HepG2 (cell line): ENCODE data around the gene AMBRA1. TPM values are rescaled to one million over a fixed set of nuclear protein-coding genes. Genes with fewer than 3 reads are reported as not detected.

Experiments used
- ARNTL ChIP-seq: sonication (generic); formaldehyde crosslinking; IDR thresholded peaks from 2 replicates; pipeline ENCODE4 v1.4.0; 2020; ENCODE audit warnings: mild to moderate bottlenecking, missing genetic modification reagents
- BORCS8-MEF2B ChIP-seq: sonication (generic); formaldehyde crosslinking; IDR thresholded peaks from 2 replicates; pipeline ENCODE4 v1.8.0; 2022; ENCODE audit warnings: mild to moderate bottlenecking, missing genetic modification reagents
- DRAP1 ChIP-seq: IDR thresholded peaks from 2 replicates; pipeline ENCODE4 v1.6.1; 2016; ENCODE audit warnings: missing genetic modification reagents, missing compliant biosample characterization
- DZIP1 ChIP-seq: sonication (generic); formaldehyde crosslinking; IDR thresholded peaks from 2 replicates; pipeline ENCODE4 v1.5.0; 2020; ENCODE audit warnings: mild to moderate bottlenecking, missing genetic modification reagents
- HNRNPH1 ChIP-seq: fragments of 200-400 bp; formaldehyde crosslinking; optimal IDR thresholded peaks from 2 replicates; pipeline ENCODE3; 2017; ENCODE audit warnings: mild to moderate bottlenecking, low read depth, low read length
- IRF9 ChIP-seq: sonication (generic); formaldehyde crosslinking; IDR thresholded peaks from 2 replicates; pipeline ENCODE4 v1.8.0; 2022; ENCODE audit warnings: missing genetic modification reagents, mild to moderate bottlenecking, borderline replicate concordance
- KDM5B ChIP-seq: sonication (generic); formaldehyde crosslinking; IDR thresholded peaks from 2 replicates; pipeline ENCODE4 v1.4.0; 2020; ENCODE audit warnings: missing genetic modification reagents, mild to moderate bottlenecking, borderline replicate concordance
- LCORL ChIP-seq, 2 experiments: fragments of 450-650 bp in 1 of 2; sonication (generic) in 1 of 2; formaldehyde crosslinking in 1 of 2; IDR thresholded peaks; 2 replicates each; pipeline versions ENCODE4 v1.5.0 to v1.6.1; 2017 to 2020; ENCODE audit warnings: antibody characterized with exemption in 1 of 2, missing genetic modification reagents in 1 of 2
- MBNL3 ChIP-seq: fragments of 250-450 bp; sonication (Bioruptor Pico); conservative IDR thresholded peaks from 2 replicates; pipeline ENCODE4 v1.8.0; 2022; ENCODE audit warnings: mild to moderate bottlenecking, inconsistent platforms
- MTF2 ChIP-seq: sonication (generic); formaldehyde crosslinking; IDR thresholded peaks from 2 replicates; pipeline ENCODE4 v1.5.0; 2020; ENCODE audit warnings: missing genetic modification reagents, borderline replicate concordance
- MYNN ChIP-seq: sonication (generic); formaldehyde crosslinking; IDR thresholded peaks from 2 replicates; pipeline ENCODE4 v1.4.0; 2020; ENCODE audit warnings: mild to moderate bottlenecking, low read depth, missing genetic modification reagents
- RFXAP ChIP-seq: sonication (generic); formaldehyde crosslinking; IDR thresholded peaks from 2 replicates; pipeline ENCODE4 v1.4.0; 2020; ENCODE audit warnings: missing genetic modification reagents, borderline replicate concordance
- TAF15 ChIP-seq: fragments of 200-400 bp; formaldehyde crosslinking; IDR thresholded peaks from one replicate; pipeline ENCODE4 v1.6.1; 2018; ENCODE audit warnings: mild to moderate bottlenecking, low read depth, low read length; ENCODE audit not compliant: poor library complexity, severe bottlenecking
- TEF ChIP-seq: sonication (generic); formaldehyde crosslinking; IDR thresholded peaks from 2 replicates; pipeline ENCODE4 v1.5.0; 2020; ENCODE audit warnings: missing genetic modification reagents
- ZFP36 ChIP-seq: fragments of 150-350 bp; IDR thresholded peaks from 2 replicates; pipeline ENCODE4 v1.6.1; 2018; ENCODE audit warnings: borderline replicate concordance, low read length, low read depth; ENCODE audit not compliant: partially characterized antibody
- ZNF180 ChIP-seq: sonication (generic); formaldehyde crosslinking; IDR thresholded peaks from 2 replicates; pipeline ENCODE4 v1.4.0; 2020; ENCODE audit warnings: low read depth, missing genetic modification reagents, borderline replicate concordance
- ZNF275 ChIP-seq: sonication (generic); formaldehyde crosslinking; IDR thresholded peaks from 2 replicates; pipeline ENCODE4 v1.8.0; 2022; ENCODE audit warnings: missing genetic modification reagents, mild to moderate bottlenecking, inconsistent platforms, borderline replicate concordance
- ZNF746 ChIP-seq: sonication (generic); formaldehyde crosslinking; IDR thresholded peaks from 2 replicates; pipeline ENCODE4 v1.8.0; 2022; ENCODE audit warnings: mild to moderate bottlenecking, missing genetic modification reagents
- ZNF784 ChIP-seq: sonication (generic); formaldehyde crosslinking; IDR thresholded peaks from 2 replicates; pipeline ENCODE4 v1.5.1; 2020; ENCODE audit warnings: missing genetic modification reagents, mild to moderate bottlenecking, borderline replicate concordance
- ZSCAN25 ChIP-seq: sonication (generic); formaldehyde crosslinking; IDR thresholded peaks from 2 replicates; pipeline ENCODE4 v1.8.0; 2022; ENCODE audit warnings: mild to moderate bottlenecking, missing genetic modification reagents
- polyA plus RNA-seq, 8 experiments: library from polyadenylated mRNA; depleted of rRNA in 3 of 8; stranded (reverse) in 7 of 8; unstranded in 1 of 8; fragments of >200 nt; fragmentation: Illumina TruSeq in 4 of 8; extraction: Trizol in 4 of 8; gene quantifications; 2 replicates each; pipeline versions ENCODE4 v1.2.1 to v1.2.3, GENCODE V29; 2011 to 2016; ENCODE audit warnings: low read depth in 4 of 8, missing spikeins in 1 of 8, mixed read lengths in 1 of 8; ENCODE audit not compliant: insufficient read depth in 1 of 8
- total RNA-seq, 5 experiments: library from RNA; depleted of rRNA; stranded (reverse); fragments of >200 nt; fragmentation: Illumina TruSeq; extraction: Trizol; gene quantifications; 2 replicates each; pipeline ENCODE4 v1.2.3, GENCODE V29; 2016; ENCODE audit warnings: low read depth in 1 of 5

AMBRA1 gene
- total and polyA plus RNA-seq, 2 of the 13 experiments (the other 11 are each of a cell fraction or from before 2014, with no cell fraction given): 15.7 to 26.0 TPM

GRCh38 chr11:46380340-46381047, 213.3 kb downstream of the AMBRA1 start (continued):
- TF ChIP-seq DRAP1 (CRISPR knock-in tag) (no peak), KDM5B (CRISPR knock-in tag) (no peak; the same call in 1 of the 2 replicates), ZNF784 (no peak), ZNF275 (CRISPR knock-in tag) (no peak), DZIP1 (CRISPR knock-in tag) (peak; percentile 54; the same call in 1 of the 2 replicates), MYNN (CRISPR knock-in tag) (no peak), TAF15 (no peak), ZSCAN25 (CRISPR knock-in tag) (0 out of 2 replicates have a peak, but pooled peaks have one; percentile 21), ARNTL (CRISPR knock-in tag) (no peak), ZNF180 (CRISPR knock-in tag) (0 out of 2 replicates have a peak, but pooled peaks have one; percentile 16), HNRNPH1 (no peak), ZNF746 (CRISPR knock-in tag) (peak; percentile 24; the same call in 1 of the 2 replicates), RFXAP (CRISPR knock-in tag) (no peak), IRF9 (CRISPR knock-in tag) (peak; percentile 52; the same call in 1 of the 2 replicates), MBNL3 (CRISPR knock-in tag) (no peak), MTF2 (CRISPR knock-in tag) (no peak), LCORL (IDR thresholded peaks at IDR 0.05) (no peak), LCORL (CRISPR knock-in tag; IDR thresholded peaks at IDR 0.05) (peak; percentile 88), BORCS8-MEF2B (CRISPR knock-in tag) (no peak; the same call in 1 of the 2 replicates), ZFP36 (no peak), TEF (CRISPR knock-in tag) (no peak)
